KMS-11 (cell line): ENCODE measurements around the gene TAGLN2.
A peak's percentile ranks its signal among the peaks of the same experiment; 100 is the strongest.

Experiments used
- H2AFZ ChIP-seq: fragments of 200-600 bp; sonication (generic); 2 replicates; pipeline ENCODE4 v1.6.1; 2016; ENCODE audit warnings: antibody characterized with exemption, mixed run types, low read depth
- H3K27ac ChIP-seq: fragments of 200-600 bp; sonication (generic); 2 replicates; pipeline ENCODE4 v1.6.1; 2016; ENCODE audit warnings: mild to moderate bottlenecking, mixed run types
- H3K27me3 ChIP-seq: fragments of 200-600 bp; sonication (generic); 2 replicates; pipeline ENCODE4 v1.6.1; 2017; ENCODE audit warnings: mild to moderate bottlenecking, low read depth, mixed run types, moderate library complexity; ENCODE audit not compliant: insufficient read depth
- H3K36me3 ChIP-seq: fragments of 200-600 bp; sonication (generic); 2 replicates; pipeline ENCODE4 v1.6.1; 2017; ENCODE audit warnings: mild to moderate bottlenecking, mixed run types; ENCODE audit not compliant: insufficient read depth
- H3K4me1 ChIP-seq: fragments of 200-600 bp; sonication (generic); 2 replicates; pipeline ENCODE4 v1.6.1; 2016; ENCODE audit warnings: mild to moderate bottlenecking, low read depth, mixed run types; ENCODE audit not compliant: poor library complexity, severe bottlenecking
- H3K4me2 ChIP-seq: fragments of 200-600 bp; sonication (generic); 2 replicates; pipeline ENCODE4 v1.7.0; 2016; ENCODE audit warnings: mild to moderate bottlenecking, mixed run types
- H3K4me3 ChIP-seq: fragments of 200-600 bp; sonication (generic); IDR thresholded peaks from 2 replicates; pipeline ENCODE4 v1.6.1; 2017; ENCODE audit warnings: low read depth, low read length, mixed read lengths; ENCODE audit not compliant: insufficient read depth
- H3K79me2 ChIP-seq: fragments of 200-600 bp; sonication (generic); 2 replicates; pipeline ENCODE4 v1.6.1; 2016; ENCODE audit warnings: low read depth, mixed run types; ENCODE audit not compliant: insufficient read depth
- H3K9ac ChIP-seq: fragments of 200-600 bp; sonication (generic); 2 replicates; pipeline ENCODE4 v1.6.1; 2016; ENCODE audit warnings: mild to moderate bottlenecking, mixed run types
- H4K20me1 ChIP-seq: fragments of 200-600 bp; sonication (generic); 2 replicates; pipeline ENCODE4 v1.6.1; 2016; ENCODE audit warnings: mild to moderate bottlenecking, mixed run types; ENCODE audit not compliant: insufficient read depth
- CTCF ChIP-seq: fragments of 200-600 bp; sonication (generic); conservative IDR thresholded peaks from 2 replicates; pipeline ENCODE4 v1.6.1; 2017; ENCODE audit warnings: low read depth, mild to moderate bottlenecking, antibody characterized with exemption, low read length, moderate library complexity, mixed read lengths

The TAGLN2 gene

GRCh38 chr1:159949123-159949522, 23.8 kb upstream of the TAGLN2 start:
- no peak overlapping the region for H3K4me2 ChIP-seq
- H3K9ac ChIP-seq: no peak overlapping the region
- no peak overlapping the region for H2AFZ ChIP-seq
- no peaks in the 10 kb centered on the region for H4K20me1 ChIP-seq
- H3K36me3 ChIP-seq: no peaks in the 10 kb centered on the region
- peaks cover 5% of the 10 kb centered on the region for H3K4me1 ChIP-seq
- TF ChIP-seq CTCF: no peak
- H3K27me3 ChIP-seq: peaks cover 16% of the 10 kb centered on the region; the same call in 1 of the 2 replicates
- H3K4me3 ChIP-seq: no peak overlapping the region
- H3K79me2 ChIP-seq: no peaks in the 10 kb centered on the region
- H3K27ac ChIP-seq: no peak overlapping the region

GRCh38 chr1:159947942-159948341, 22.6 kb upstream of the TAGLN2 start:
- no peak overlapping the region for H2AFZ ChIP-seq
- no peak for TF ChIP-seq CTCF
- no peaks in the 10 kb centered on the region for H4K20me1 ChIP-seq
- peaks cover 5% of the 10 kb centered on the region for H3K4me1 ChIP-seq
- no peaks in the 10 kb centered on the region for H3K36me3 ChIP-seq
- H3K27ac ChIP-seq: no peak overlapping the region
- peaks cover 25% of the 10 kb centered on the region; the same call in 1 of the 2 replicates for H3K27me3 ChIP-seq
- H3K79me2 ChIP-seq: no peaks in the 10 kb centered on the region
- H3K4me3 ChIP-seq: no peak overlapping the region
- no peak overlapping the region for H3K4me2 ChIP-seq
- no peak overlapping the region for H3K9ac ChIP-seq

- no peaks in the 10 kb centered on the region for H3K79me2 ChIP-seq
- H3K4me3 ChIP-seq: peak overlapping the region; percentile 97
- H4K20me1 ChIP-seq: no peaks in the 10 kb centered on the region
- no peak overlapping the region for H3K27ac ChIP-seq
- H3K4me1 ChIP-seq: peaks cover 5% of the 10 kb centered on the region
- H3K4me2 ChIP-seq: peak overlapping the region; percentile 69
- TF ChIP-seq CTCF: no peak
- H3K36me3 ChIP-seq: no peaks in the 10 kb centered on the region
- H3K9ac ChIP-seq: peak overlapping the region; percentile 66; the same call in 1 of the 2 replicates
- peak overlapping the region; percentile 81 for H2AFZ ChIP-seq
- peaks cover 25% of the 10 kb centered on the region; the same call in 1 of the 2 replicates for H3K27me3 ChIP-seq
Observed at GRCh38 chr1:159946242-159947187, 21.2 kb upstream of the TAGLN2 start.

GRCh38 chr1:159945483-159946241, 20.4 kb upstream of the TAGLN2 start, which contains the start of gene IGSF9:
Gene IGSF9, minus strand, starts transcription at chr1:159945613. Its CDS starts 2,159 bp downstream, at chr1:159943454.
- Histone ChIP-seq H3K4me1 (peaks cover 5% of the 10 kb centered on the region), H3K27ac (no peak within 1 kb of the TSS), H3K79me2 (no peaks in the 10 kb centered on the region), H3K4me3 (peak within 1 kb of the TSS; percentile 97), H4K20me1 (no peaks in the 10 kb centered on the region), H3K9ac (peak within 1 kb of the TSS; percentile 66), H3K4me2 (peak within 1 kb of the TSS; percentile 69), H2AFZ (peak within 1 kb of the TSS; percentile 81), H3K36me3 (no peaks in the 10 kb centered on the region), H3K27me3 (peaks cover 25% of the 10 kb centered on the region; the same call in 1 of the 2 replicates)
- peak; percentile 75 for TF ChIP-seq CTCF
